H1 (cell line): ENCODE data around the gene FCRL5. TPM values are rescaled to one million over a fixed set of nuclear protein-coding genes. Genes with fewer than 3 reads are reported as not detected.
A peak's percentile ranks its signal among the peaks of the same experiment; 100 is the strongest.

Experiments
- CTCF ChIA-PET: fragments of 300-600 bp; sonication (Branson Sonifier 250); formaldehyde crosslinking; loops from one replicate; lab custom pipeline; 2021; ENCODE audit not compliant: partially characterized antibody; lab: Charles Lee
- POLR2A ChIA-PET: fragments of 300-600 bp; sonication (Branson Sonifier 250); formaldehyde crosslinking; loops from one replicate; lab custom pipeline; 2021; ENCODE audit warnings: inconsistent platforms; ENCODE audit not compliant: partially characterized antibody; lab: Charles Lee
- DNase-seq, 2 experiments: peaks; one replicate each; pipeline versions ENCODE4 v3.0.0 to v3.0.0-alpha.2; 2010 to 2022; ENCODE audit warnings: low spot score in 2 of 2, low read depth in 1 of 2, mixed read lengths in 1 of 2
- FAIRE-seq: peaks from 2 replicates; lab custom pipeline; 2011; peaks lifted over from hg19 to GRCh38; lab: Jason Lieb, UNC
- H2AFZ ChIP-seq: 2 replicates; pipeline ENCODE4 v1.8.1; 2012; ENCODE audit warnings: low read length, inconsistent platforms
- H2AK5ac ChIP-seq: 2 replicates; pipeline ENCODE4 v1.6.1; 2013; ENCODE audit warnings: low read depth, low read length
- H2BK120ac ChIP-seq: replicated peaks from 2 replicates; pipeline ENCODE3; 2013; ENCODE audit warnings: low read depth, low read length, inconsistent platforms
- H2BK12ac ChIP-seq: 2 replicates; pipeline ENCODE4 v1.6.1; 2013; ENCODE audit warnings: low read depth, low read length
- H2BK15ac ChIP-seq: 2 replicates; pipeline ENCODE4 v1.6.1; 2013; ENCODE audit warnings: low read length
- H2BK20ac ChIP-seq: 2 replicates; pipeline ENCODE4 v1.6.1; 2013; ENCODE audit warnings: low read length
- H2BK5ac ChIP-seq: 2 replicates; pipeline ENCODE4 v1.6.1; 2013; ENCODE audit warnings: low read depth, low read length
- H3K14ac ChIP-seq: 2 replicates; pipeline ENCODE4 v1.6.1; 2013; ENCODE audit warnings: inconsistent platforms; ENCODE audit not compliant: insufficient read length
- H3K18ac ChIP-seq: 2 replicates; pipeline ENCODE4 v1.6.1; 2013; ENCODE audit warnings: low read length; ENCODE audit errors: extremely low read depth
- H3K23ac ChIP-seq: 2 replicates; pipeline ENCODE4 v1.6.1; 2013; ENCODE audit warnings: inconsistent platforms; ENCODE audit not compliant: insufficient read length
- H3K23me2 ChIP-seq: 2 replicates; pipeline ENCODE4 v1.6.1; 2013; ENCODE audit warnings: low read depth, low read length
- H3K27ac ChIP-seq: 2 replicates; pipeline ENCODE4 v1.6.1; 2011; ENCODE audit warnings: low read depth, low read length, inconsistent platforms
- H3K27me3 ChIP-seq, 4 experiments: replicated peaks in 1 of 4; 1 replicate in 1 of 4; 2 replicates in 3 of 4; pipeline versions ENCODE4 v1.6.1 to v1.8.1; 2011 to 2013; ENCODE audit warnings: low read length in 3 of 4, mild to moderate bottlenecking in 3 of 4, inconsistent platforms in 2 of 4, mixed read lengths in 2 of 4, moderate library complexity in 1 of 4; ENCODE audit not compliant: control insufficient read depth in 3 of 4, insufficient read depth in 3 of 4; ENCODE audit errors: extremely low read depth in 1 of 4
- H3K36me3 ChIP-seq, 4 experiments: 2 replicates each; pipeline versions ENCODE4 v1.6.1 to v1.8.1; 2011 to 2013; ENCODE audit warnings: mild to moderate bottlenecking in 4 of 4, low read length in 3 of 4, moderate library complexity in 2 of 4, control low read depth in 1 of 4, inconsistent platforms in 1 of 4; ENCODE audit not compliant: insufficient read depth in 4 of 4, control insufficient read depth in 2 of 4
- H3K4ac ChIP-seq: replicated peaks from 2 replicates; pipeline ENCODE3; 2013; ENCODE audit warnings: low read length, low read depth, mixed read lengths, inconsistent platforms; ENCODE audit not compliant: insufficient read length
- H3K4me1 ChIP-seq, 4 experiments: replicated peaks in 1 of 4; 1 replicate in 1 of 4; 2 replicates in 3 of 4; pipeline versions ENCODE4 v1.6.1 to v1.8.1; 2011 to 2013; ENCODE audit warnings: low read length in 3 of 4, inconsistent platforms in 2 of 4, mixed read lengths in 1 of 4; ENCODE audit not compliant: insufficient read depth in 4 of 4, control insufficient read depth in 3 of 4
- H3K4me2 ChIP-seq, 2 experiments: 2 replicates each; pipeline versions ENCODE4 v1.6.1 to v1.8.1; 2011 to 2013; ENCODE audit warnings: low read depth in 2 of 2, low read length in 2 of 2, control low read depth in 1 of 2, inconsistent platforms in 1 of 2, mild to moderate bottlenecking in 1 of 2; ENCODE audit not compliant: insufficient read depth in 1 of 2
- H3K4me3 ChIP-seq, 4 experiments: fragments of 200-600, 300-600 bp in 1 of 4; sonication (generic), shearing (Covaris generic), sonication (Bioruptor Twin) in 1 of 4; 2 replicates each; pipeline versions ENCODE4 v1.5.1 to v1.8.1; 2011 to 2016; ENCODE audit warnings: low read length in 4 of 4, low read depth in 3 of 4, control low read depth in 2 of 4, inconsistent platforms in 2 of 4, mild to moderate bottlenecking in 2 of 4, mixed read lengths in 1 of 4, moderate library complexity in 1 of 4; ENCODE audit not compliant: insufficient read depth in 2 of 4; ENCODE audit errors: extremely low read depth in 1 of 4
- H3K56ac ChIP-seq: replicated peaks from 2 replicates; pipeline ENCODE3; 2013; ENCODE audit warnings: low read depth, mild to moderate bottlenecking, mixed read lengths, low read length, inconsistent platforms; ENCODE audit not compliant: insufficient read length
- H3K79me1 ChIP-seq: 2 replicates; pipeline ENCODE4 v1.6.1; 2013; ENCODE audit warnings: low read depth, low read length, control low read depth
- H3K79me2 ChIP-seq, 2 experiments: 2 replicates each; pipeline versions ENCODE4 v1.6.1 to v1.8.1; 2012 to 2013; ENCODE audit warnings: low read length in 2 of 2, mild to moderate bottlenecking in 2 of 2, inconsistent platforms in 1 of 2; ENCODE audit not compliant: insufficient read depth in 2 of 2, control insufficient read depth in 1 of 2
- H3K9ac ChIP-seq, 4 experiments: replicated peaks in 1 of 4; 1 replicate in 1 of 4; 2 replicates in 3 of 4; pipeline versions ENCODE4 v1.6.1 to v1.8.1; 2011 to 2013; ENCODE audit warnings: low read depth in 3 of 4, low read length in 3 of 4, control low read depth in 2 of 4, mild to moderate bottlenecking in 2 of 4, moderate library complexity in 2 of 4, inconsistent platforms in 1 of 4; ENCODE audit errors: extremely low read depth in 1 of 4
- H3K9me3 ChIP-seq, 2 experiments: 2 replicates each; pipeline versions ENCODE4 v1.6.1 to v1.8.1; 2012 to 2013; ENCODE audit warnings: mild to moderate bottlenecking in 2 of 2, moderate library complexity in 2 of 2, control low read depth in 1 of 2, inconsistent platforms in 1 of 2, low read depth in 1 of 2, low read length in 1 of 2, mixed read lengths in 1 of 2; ENCODE audit not compliant: insufficient read depth in 2 of 2
- H4K20me1 ChIP-seq, 2 experiments: replicated peaks in 1 of 2; 2 replicates each; pipeline versions ENCODE3 to v1.8.1; 2011 to 2013; ENCODE audit warnings: inconsistent platforms in 2 of 2, low read length in 2 of 2, mild to moderate bottlenecking in 1 of 2; ENCODE audit not compliant: insufficient read depth in 2 of 2, control insufficient read depth in 1 of 2
- H4K5ac ChIP-seq: 2 replicates; pipeline ENCODE4 v1.6.1; 2013; ENCODE audit warnings: low read length, low read depth, mixed read lengths, inconsistent platforms; ENCODE audit not compliant: insufficient read length
- H4K8ac ChIP-seq: 2 replicates; pipeline ENCODE4 v1.8.0; 2013; ENCODE audit warnings: mild to moderate bottlenecking, moderate library complexity, low read length, inconsistent platforms; ENCODE audit not compliant: insufficient read depth; ENCODE audit errors: extremely low read depth
- H4K91ac ChIP-seq: replicated peaks from 2 replicates; pipeline ENCODE3; 2013; ENCODE audit warnings: low read length, mixed read lengths, inconsistent platforms; ENCODE audit not compliant: insufficient read length
- ATF2 ChIP-seq: IDR thresholded peaks from 2 replicates; pipeline ENCODE4 v1.6.1; 2012; ENCODE audit warnings: low read length, inconsistent platforms
- ATF3 ChIP-seq: IDR thresholded peaks from 2 replicates; pipeline ENCODE4 v1.6.1; 2011; ENCODE audit warnings: low read depth, mild to moderate bottlenecking, low read length; ENCODE audit not compliant: insufficient read depth
- EZH2 ChIP-seq: fragments of 200-600 bp; sonication (generic); IDR thresholded peaks from 2 replicates; pipeline ENCODE4 v1.7.1; 2012; ENCODE audit warnings: low read depth, mild to moderate bottlenecking, moderate library complexity, low read length, inconsistent platforms; ENCODE audit not compliant: severe bottlenecking
- GABPA ChIP-seq: IDR thresholded peaks from 2 replicates; pipeline ENCODE4 v1.6.1; 2011; ENCODE audit warnings: mild to moderate bottlenecking, low read length, moderate library complexity, borderline replicate concordance; ENCODE audit not compliant: insufficient read depth
- SP2 ChIP-seq: IDR thresholded peaks from 2 replicates; pipeline ENCODE4 v1.6.1; 2012; ENCODE audit warnings: mild to moderate bottlenecking, low read length, inconsistent platforms
- SUZ12 ChIP-seq: fragments of 200-600 bp; sonication (generic); IDR thresholded peaks from 2 replicates; pipeline ENCODE4 v1.6.1; 2012; ENCODE audit warnings: mild to moderate bottlenecking, inconsistent platforms, low read length, moderate library complexity, mixed read lengths
- TBP ChIP-seq: IDR thresholded peaks from 2 replicates; pipeline ENCODE4 v1.6.1; 2011; ENCODE audit warnings: low read depth, low read length, improper control_type of control experiment
- WGBS, 2 experiments: shearing (Covaris generic) in 1 of 2; methylation state at CpG; one replicate each; pipeline versions ENCODE4 v1.1.6 to v1.1.7; 2013 to 2015; ENCODE audit warnings: low lambda C conversion rate in 2 of 2, mixed read lengths in 2 of 2, inconsistent platforms in 1 of 2, low coverage in 1 of 2, missing lambda C conversion rate in 1 of 2; ENCODE audit not compliant: insufficient replicate concordance in 2 of 2, insufficient coverage in 1 of 2, insufficient read length in 1 of 2; ENCODE audit errors: extremely low coverage in 1 of 2, missing lambda C conversion rate in 1 of 2; 5-methylcytosine and 5-hydroxymethylcytosine counted together
- polyA plus RNA-seq, 7 experiments: library from polyadenylated mRNA; depleted of rRNA in 3 of 7; stranded (reverse) in 5 of 7; unstranded in 2 of 7; fragments of >200 nt in 5 of 7; fragments of 200-250 nt in 2 of 7; gene quantifications; 1 replicate in 5 of 7; 2 replicates in 1 of 7; 4 replicates in 1 of 7; pipeline versions ENCODE4 v1.2.1 to v1.2.3, GENCODE V29; 2011 to 2013; ENCODE audit warnings: missing spikeins in 2 of 7, mixed read lengths in 2 of 7
- total RNA-seq: library from RNA; stranded (reverse); fragmentation: NEBNext Ultra II Directional; extraction: Animal tissue kit (Norgen Biotek cat#: 25700); gene quantifications from 2 replicates; pipeline ENCODE4 v1.2.1, GENCODE V29; 2021

FCRL5 gene
- total and polyA plus RNA-seq, 2 of the 8 experiments (the other 6 are each of a cell fraction or from before 2014, with no cell fraction given), result 1.0 to 2.6 TPM

- TF ChIP-seq GABPA (no peak), ATF3 (no peak), SP2 (no peak), SUZ12 (no peak), ATF2 (no peak), EZH2 (no peak), TBP (no peak)
- Histone ChIP-seq H4K20me1 (no peaks in the 10 kb centered on the region), H3K4me3 (no peak overlapping the region), H3K14ac (no peak overlapping the region), H3K4me2 (no peak overlapping the region), H3K36me3 (no peaks in the 10 kb centered on the region), H3K27me3 (no peaks in the 10 kb centered on the region), H2BK15ac (no peak overlapping the region), H3K18ac (no peak overlapping the region), H3K4ac (no peak overlapping the region), H3K79me1 (no peaks in the 10 kb centered on the region), H2BK120ac (no peak overlapping the region), H3K27ac (no peak overlapping the region), H2BK5ac (no peak overlapping the region), H2BK12ac (no peak overlapping the region), H3K79me2 (no peaks in the 10 kb centered on the region), H3K4me1 (peaks cover 0 to 1% (median 0%) of the 10 kb centered on the region in 4 experiments; a peak in 2 of 7 replicates), H4K5ac (no peak overlapping the region), H4K91ac (no peak overlapping the region), H2AK5ac (no peak overlapping the region), H3K9me3 (0 out of 4 replicates have a peak, but pooled peaks cover 0 to 4% of the 10 kb centered on the region in 2 experiments), H2BK20ac (no peak overlapping the region), H3K9ac (no peak overlapping the region), H2AFZ (no peak overlapping the region), H3K23ac (no peak overlapping the region), H4K8ac (peak overlapping the region; percentile 68), H3K23me2 (no peaks in the 10 kb centered on the region; the same call in 1 of the 2 replicates), H3K56ac (no peak overlapping the region)
- FAIRE-seq, result no peak
- no peak for DNase-seq
- ChIA-PET CTCF (no interaction called here), POLR2A (no interaction called here)
- 83% methylated on average over 4 of the region's 4 CpGs; no CpG with 5 or more reads in 1 of the 2 experiments for WGBS, 2 experiments
These were observed 74.9 kb downstream of the FCRL5 start for GRCh38 chr1:157477419-157477818.
